GM21825 (cell line): Measurements from ENCODE around the gene ATP13A4.

Experiments
- ATAC-seq: cut with Tn5 transposase; IDR thresholded peaks from one replicate; pipeline ENCODE4 v1.9.1; 2021; ENCODE audit warnings: mild to moderate bottlenecking, moderate library complexity; ENCODE audit not compliant: unreplicated experiment

The ATP13A4 gene, protein sequence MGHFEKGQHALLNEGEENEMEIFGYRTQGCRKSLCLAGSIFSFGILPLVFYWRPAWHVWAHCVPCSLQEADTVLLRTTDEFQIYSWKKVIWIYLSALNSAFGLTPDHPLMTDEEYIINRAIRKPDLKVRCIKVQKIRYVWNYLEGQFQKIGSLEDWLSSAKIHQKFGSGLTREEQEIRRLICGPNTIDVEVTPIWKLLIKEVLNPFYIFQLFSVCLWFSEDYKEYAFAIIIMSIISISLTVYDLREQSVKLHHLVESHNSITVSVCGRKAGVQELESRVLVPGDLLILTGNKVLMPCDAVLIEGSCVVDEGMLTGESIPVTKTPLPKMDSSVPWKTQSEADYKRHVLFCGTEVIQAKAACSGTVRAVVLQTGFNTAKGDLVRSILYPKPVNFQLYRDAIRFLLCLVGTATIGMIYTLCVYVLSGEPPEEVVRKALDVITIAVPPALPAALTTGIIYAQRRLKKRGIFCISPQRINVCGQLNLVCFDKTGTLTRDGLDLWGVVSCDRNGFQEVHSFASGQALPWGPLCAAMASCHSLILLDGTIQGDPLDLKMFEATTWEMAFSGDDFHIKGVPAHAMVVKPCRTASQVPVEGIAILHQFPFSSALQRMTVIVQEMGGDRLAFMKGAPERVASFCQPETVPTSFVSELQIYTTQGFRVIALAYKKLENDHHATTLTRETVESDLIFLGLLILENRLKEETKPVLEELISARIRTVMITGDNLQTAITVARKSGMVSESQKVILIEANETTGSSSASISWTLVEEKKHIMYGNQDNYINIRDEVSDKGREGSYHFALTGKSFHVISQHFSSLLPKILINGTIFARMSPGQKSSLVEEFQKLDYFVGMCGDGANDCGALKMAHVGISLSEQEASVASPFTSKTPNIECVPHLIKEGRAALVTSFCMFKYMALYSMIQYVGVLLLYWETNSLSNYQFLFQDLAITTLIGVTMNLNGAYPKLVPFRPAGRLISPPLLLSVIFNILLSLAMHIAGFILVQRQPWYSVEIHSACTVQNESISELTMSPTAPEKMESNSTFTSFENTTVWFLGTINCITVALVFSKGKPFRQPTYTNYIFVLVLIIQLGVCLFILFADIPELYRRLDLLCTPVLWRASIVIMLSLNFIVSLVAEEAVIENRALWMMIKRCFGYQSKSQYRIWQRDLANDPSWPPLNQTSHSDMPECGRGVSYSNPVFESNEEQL

DNA sequence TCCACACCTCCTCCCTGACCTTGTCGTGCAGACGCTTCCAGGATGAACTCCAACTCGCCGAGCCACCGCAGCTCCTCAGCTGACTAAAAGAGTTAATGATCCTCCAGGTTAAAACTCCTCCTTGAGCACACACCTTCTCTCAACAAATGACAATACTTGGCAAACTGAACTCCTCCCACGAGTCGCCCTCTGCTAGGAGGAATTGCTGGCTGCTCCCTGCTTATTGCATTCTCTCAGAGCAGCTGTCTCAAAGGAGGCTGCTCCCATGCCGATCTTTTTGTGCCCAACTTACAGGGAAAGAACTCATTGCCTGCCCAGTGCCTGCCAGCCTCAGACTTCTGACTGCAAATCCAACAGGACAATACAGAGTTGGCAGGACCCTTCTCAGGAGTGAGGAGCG, at the start of gene ATP13A4:
Gene ATP13A4, minus strand, starts transcription at position 85 of the 400 bp plus-strand sequence. CDS start 96 bp downstream, outside the sequence.
- ATAC-seq, result no peak

DNA sequence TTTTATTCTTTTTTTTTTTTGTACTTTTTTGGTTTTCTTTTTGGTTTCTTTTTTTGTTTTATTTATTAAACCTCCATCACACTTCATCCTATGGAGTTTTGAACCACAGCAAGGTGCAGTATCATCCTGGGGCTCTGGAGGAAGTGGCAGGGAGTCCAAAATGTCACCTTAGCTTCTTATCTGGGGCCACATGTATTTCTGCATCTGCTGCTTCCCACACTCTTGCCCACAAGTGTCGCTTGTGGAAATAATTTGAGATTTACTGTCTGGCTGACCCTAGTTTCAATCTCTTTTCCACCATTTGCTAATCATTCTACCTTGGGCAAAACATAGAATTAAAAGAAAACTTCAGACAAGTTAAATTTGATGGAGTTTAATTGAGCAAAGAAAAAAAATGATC, 44.7 kb upstream of the ATP13A4 start:
- ATAC-seq, result no peak

DNA sequence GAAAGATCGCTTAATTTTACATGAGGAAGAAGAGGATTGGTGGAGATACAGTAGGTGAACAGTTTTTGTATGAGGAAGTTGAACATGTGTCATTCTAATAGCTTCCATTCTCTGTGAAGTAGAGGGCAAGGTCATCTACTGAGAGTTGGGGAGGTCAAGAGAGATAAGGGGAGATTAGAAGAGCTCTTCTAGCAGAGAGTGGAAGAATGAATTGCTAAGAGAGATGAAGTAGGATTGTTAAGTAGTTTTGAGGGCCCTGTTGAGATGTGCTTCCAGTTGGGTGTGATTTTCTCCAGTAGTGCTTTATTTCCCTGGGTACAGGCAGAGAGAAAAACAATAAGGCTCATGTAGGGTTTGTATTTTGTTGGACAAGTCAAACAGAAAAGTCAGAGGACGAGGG, 43.5 kb upstream of the ATP13A4 start:
- no peak for ATAC-seq

DNA sequence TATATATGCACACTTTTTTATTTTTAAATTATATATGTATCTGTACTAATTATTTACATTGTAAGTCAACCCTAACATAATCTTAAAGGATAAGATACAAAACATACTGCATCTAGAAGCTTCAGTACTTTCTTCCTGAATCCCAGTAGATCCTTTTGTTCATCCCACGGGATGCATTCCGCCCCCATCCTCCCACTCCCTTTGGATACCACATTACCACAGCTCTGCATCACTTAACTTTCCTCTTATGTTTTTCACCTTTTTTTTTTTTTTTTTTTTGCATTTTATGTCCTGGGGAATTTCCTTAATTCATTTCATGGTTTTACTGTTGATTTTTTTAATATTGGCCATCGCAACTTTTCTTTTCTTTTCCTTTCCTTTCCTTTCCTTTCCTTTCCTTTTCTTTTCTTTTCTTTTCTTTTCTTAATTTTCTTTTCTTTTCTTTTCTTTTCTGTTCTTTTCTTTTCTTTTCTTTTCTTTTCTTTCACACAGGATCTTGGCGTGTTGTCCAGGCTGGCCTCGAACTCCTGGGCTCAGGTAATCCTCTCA, 41.3 kb upstream of the ATP13A4 start:
- ATAC-seq, result no peak

DNA sequence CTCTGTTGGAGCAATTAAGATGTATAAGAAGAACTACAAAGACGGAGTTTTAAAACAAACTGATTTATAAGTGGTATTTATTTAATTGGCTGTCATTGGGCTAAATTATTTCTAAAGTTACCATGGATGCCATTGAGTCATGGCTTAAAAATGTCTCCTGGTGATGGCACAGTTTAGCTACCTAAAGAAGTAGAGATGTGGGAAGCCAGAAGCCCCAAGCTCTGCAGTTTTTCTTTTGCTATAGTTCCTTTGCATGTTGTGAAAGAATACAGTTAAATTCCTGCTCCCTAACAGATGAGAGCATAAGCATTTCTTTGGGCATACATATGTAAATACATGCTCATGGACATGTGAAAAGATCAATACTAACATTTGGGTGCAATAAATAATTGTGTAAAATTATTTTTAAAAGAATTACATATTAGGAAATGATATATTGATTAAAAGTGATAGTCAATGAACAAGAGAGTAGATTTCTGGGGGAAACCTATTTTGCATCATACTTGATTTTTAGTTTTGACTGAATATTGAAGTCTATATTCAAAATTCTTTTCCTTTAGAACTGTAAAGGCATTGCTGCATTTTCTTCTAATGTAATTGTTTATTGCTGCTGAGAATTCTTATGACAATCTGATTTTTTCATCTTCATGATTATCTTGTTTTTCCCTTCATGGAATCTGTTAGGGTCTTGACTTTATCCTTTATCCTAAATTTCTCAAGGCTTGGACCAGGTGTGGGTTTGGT, 40.4 kb upstream of the ATP13A4 start:
- no peak for ATAC-seq

DNA sequence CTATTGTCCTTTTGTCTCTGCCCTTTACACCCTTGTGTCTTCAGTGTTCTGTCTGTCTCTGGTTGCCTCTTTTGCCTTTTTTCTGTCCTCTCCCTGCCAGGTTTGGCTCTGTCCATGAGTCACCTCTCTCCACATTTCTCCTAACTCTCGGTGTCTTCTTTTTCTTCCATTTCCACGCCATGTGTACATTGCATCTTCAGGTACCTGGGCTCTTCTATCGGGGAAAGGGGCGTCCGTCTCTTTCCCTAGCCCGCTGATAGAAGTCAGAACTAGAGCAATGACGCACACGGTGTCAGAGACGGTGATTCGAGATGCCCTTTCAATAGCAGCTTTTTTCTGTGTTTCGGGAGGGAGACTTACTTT, 39.0 kb upstream of the ATP13A4 start:
- no peak for ATAC-seq

DNA sequence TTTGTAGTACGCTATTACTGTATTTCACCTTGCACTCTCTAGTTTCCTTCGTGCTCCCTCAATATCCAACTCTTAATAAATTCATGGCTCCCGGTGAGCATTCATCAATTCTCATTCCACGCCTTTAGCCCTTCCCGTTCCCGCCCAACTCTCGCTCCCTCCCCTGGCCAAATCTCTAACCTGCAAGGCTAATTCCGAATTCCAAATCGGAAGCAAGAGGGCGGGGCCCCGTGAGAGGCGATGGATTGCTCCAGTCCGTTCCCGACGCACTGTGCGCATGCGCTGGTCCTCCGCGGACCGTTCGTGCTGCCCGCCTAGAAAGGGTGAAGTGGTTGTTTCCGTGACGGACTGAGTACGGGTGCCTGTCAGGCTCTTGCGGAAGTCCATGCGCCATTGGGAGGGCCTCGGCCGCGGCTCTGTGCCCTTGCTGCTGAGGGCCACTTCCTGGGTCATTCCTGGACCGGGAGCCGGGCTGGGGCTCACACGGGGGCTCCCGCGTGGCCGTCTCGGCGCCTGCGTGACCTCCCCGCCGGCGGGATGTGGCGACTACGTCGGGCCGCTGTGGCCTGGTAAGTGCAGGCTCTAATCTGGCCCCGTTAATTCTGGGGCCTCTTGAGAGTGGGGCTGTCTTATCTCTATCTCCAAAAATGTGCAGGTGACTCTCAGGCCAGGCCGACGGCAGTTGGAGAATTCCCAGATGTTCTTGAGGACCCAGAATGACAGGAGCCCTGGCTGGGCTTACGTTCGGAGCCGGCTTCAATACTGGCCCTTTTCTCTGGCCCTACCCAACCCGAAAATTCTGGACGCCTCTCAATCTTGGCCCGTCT, 38.4 kb upstream of the ATP13A4 start, which contains the start of gene OPA1:
Gene OPA1, plus strand, starts transcription at position 368 of the 827 bp plus-strand sequence. Its CDS starts 170 bp downstream, at position 538.
- ATAC-seq, result peak; percentile 98

DNA sequence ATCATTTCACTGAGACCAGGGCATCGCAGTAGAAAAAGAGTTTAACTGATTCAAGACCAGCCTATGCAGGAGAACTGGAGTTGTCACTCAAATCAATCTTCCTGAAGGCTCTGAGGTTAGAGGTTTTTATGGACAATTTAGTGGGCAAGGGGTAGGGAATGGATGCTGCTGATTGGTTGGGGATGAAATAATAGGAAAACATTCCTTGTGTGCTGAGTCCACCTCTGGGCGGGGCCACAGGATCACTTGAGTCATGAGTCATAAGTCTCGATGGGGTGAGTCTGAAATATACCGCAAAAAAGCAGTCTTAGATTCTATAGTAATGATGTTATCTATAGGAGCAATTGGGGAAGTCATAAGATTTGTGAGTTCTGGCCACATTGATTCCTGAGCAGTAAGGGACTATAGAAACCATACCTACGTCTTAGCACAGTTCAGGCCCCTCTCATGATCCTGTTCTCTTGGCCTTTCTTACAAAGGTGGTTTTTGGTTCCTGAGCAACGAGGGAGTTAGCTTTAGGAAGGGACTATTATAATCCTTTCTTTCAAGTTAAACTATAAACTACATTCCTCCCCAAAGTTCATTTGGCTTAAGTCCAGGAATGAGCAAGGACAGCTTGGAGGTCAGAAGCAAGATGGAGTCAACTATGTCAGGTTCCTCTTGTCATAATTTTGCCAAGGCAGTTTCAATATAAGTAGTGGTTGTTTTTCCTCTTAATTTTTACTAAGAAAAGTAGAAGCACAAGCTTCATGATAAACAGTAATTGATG, 35.6 kb upstream of the ATP13A4 start:
- ATAC-seq, result no peak

DNA sequence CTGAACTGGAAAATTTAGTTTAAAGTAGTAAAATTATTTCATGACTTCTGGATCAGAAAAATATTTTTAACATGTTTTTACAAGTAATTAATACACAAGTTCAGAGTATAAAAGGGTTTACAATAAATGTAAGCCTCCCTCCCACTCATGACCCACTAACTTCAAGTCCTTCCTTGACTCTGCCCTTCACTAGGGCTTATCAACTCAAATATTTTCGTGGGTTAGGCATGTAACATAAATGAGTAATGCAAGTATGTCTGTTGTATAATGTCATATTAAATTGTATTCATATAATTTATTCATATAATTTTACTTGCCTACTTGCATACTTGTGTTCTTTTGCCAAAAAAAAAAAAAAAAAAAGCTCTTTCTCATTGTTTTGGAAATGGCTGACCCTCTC, 34.9 kb upstream of the ATP13A4 start:
- no peak for ATAC-seq

DNA sequence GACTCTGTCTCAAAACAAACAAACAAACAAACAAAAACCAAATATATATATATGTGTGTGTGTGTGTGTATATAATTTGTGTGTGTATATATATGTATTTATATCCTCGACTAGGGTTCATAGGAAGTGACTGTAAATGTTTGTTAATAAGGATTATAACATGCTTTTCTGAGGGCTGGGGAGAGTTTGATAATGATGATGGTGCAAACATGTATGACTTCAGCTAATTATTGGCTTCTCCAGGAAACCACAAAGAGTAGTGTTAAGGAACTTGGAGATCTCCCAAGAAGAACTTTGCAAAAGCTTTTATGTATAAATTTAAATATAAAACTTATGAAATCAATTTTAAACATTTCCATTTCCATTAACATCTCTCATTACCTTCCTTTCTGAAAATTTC, 34.4 kb upstream of the ATP13A4 start:
- no peak for ATAC-seq

DNA sequence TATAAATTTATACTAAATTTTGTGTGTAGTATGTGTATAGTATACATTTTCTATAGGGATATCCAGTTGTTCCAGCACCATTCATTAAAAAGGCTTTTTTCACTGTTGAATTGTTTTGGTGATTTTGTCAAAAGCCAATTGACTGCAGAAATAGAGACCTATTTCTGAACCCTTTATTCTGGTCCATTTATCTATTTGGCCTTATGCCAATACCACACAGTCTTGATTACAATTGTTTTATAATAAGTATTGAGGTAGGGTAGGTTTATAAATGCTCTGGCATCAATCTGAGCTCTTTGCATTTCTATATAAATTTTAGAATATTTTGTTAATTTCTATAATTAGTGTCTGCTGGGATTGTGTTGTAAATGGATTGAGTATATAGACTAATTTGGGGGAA, 31.8 kb upstream of the ATP13A4 start:
- no peak for ATAC-seq

DNA sequence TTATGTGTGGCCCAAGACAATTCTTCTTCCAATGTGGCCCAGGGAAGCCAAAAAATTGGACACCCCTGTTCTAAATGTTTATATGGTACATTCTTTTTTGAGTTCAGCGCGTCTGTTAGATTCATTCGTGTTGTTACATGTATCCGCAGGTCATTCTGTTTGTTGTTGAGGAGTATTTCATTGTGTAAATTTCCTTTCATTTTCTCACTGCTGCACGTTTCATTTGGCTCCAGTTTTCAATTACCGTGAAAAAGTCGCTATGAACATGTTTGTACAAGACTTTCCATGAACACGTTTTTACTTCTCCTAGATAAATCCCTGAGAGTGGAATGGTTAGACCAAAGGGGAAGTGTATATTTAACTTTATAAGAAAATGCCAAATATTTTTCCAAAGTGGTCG, 30.8 kb upstream of the ATP13A4 start:
- no peak for ATAC-seq

DNA sequence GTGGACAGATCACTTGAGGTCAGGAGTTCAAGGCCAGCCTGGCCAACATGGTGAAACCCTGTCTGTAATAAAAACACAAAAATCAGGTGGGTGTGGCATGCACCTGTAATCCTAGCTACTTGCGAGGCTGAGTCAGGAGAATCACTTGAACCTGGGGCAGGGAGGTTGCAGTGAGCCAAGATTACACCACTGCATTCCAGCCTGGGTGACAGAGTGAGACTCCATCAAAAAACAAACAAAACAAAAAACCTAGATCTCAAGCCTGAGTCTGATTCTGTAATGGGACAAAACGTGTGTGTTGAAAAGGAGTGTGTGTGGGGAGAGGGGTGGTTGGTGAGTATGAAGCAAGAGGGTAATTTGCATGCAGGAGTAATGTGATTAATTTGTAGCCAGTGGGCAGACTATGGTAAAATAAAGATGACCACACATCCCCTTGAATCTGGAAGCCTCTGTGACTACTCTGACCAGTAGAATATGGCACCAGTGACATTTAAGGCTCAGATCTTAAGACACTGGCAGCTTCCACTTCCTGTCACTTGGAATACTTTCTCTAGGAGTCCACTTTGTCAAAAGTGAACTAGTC, 19.9 kb upstream of the ATP13A4 start:
- no peak for ATAC-seq

DNA sequence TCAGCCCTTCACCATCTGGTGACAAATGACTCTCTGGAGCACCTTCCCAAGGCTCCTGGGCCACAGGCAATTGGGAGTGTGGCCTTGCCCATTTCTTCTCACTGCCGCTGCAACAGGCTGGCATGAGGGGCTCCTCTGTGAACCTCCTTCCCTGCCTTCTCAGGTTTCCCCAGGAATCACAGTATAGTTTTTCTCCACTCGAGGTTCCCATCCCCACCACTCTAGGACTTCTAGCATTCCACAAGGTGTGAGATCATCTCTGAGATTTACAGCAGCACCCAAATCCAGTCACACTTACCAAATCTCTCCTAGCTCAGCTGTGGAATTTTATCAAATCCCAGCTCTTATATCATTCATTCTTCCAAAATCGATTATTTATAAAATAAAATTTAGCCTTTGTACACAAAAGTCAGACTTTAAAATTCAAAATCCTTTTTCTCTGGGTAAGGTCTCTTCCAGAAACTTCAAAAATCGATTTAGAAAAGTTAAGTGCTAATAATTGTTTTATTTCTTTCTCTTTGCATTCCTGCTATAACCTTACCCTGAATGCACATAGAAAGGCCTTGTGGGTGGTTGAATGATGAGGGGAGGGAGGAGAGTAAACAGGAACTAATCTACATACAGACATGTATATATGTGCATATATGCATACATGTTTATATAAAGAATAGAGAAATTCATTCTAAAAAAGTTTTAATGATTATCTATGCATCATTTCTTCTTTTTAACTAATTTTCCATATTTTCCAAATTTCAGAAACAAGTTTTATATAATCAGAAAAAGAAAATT, 18.9 kb upstream of the ATP13A4 start:
- no peak for ATAC-seq

DNA sequence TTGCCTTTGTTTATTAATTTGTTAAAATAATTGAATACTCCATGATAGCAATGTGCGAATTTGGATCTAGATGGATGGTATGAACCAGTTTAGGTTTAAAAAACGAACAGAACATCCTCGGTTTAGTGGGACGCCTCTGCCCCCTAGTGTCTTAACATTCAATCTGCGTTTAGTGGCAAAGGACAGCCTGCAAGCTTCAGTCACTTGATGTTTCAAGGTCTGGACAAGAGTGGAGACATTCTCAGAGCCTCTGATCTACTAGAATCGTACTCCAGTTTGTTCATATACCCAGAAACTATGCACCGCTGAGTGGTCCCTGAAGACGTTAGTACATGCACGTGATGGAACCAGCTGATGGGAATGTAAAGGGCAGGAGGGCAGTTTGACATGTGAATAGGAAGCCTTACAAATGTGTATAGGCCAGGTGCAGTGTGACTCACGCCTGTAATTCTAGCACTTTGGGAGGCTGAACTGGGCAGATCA, 17.8 kb upstream of the ATP13A4 start:
- ATAC-seq, result peak; percentile 81

DNA sequence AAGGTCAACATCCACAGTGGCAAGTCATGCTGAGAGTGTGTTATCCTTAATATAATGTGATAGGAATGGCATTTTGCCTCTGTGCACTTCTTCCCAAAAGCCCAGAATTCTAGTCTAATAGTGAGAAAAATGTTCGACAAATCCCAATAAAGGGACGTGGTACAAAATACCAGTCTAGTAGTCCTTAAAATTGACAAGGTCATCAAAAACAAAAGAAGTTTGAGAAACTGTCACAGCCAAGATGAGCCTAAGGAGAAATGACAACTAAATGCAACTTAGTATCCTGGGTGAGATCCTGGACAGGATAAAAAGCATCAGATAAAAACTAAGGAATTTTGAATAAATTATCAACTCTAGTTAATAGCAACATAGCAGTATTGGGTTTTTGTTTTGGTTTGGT, 14.4 kb upstream of the ATP13A4 start:
- no peak for ATAC-seq

DNA sequence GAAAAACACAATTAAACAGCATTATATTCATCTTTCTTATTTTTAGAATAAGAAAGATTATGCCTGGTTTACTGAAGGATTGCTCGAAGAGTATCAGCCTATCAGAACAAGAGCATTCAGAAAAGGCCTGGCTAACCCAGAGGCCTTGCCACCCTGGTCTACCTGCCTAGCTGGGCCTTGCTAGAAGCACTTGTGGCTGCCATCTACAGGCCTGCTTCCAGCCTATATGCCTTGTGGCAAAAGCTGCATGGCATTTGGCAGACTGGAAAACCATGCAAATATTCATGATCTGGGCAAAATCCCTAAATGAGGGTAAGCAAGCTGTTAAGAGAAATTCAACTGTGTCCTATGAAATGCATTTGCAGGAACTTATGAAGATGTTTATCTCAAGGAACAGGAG, 9.3 kb upstream of the ATP13A4 start:
- ATAC-seq, result no peak
